Karpas-422 (cell line): ENCODE measurements around the gene MYO10. TPM values are rescaled to one million over a fixed set of nuclear protein-coding genes. Genes with fewer than 3 reads are reported as not detected.

Experiments used
- DNase-seq: peaks from one replicate; pipeline ENCODE4 v3.0.0-alpha.2; 2015
- H2AFZ ChIP-seq: fragments of 200-600 bp; sonication (generic); 2 replicates; pipeline ENCODE4 v1.6.1; 2014; ENCODE audit warnings: antibody characterized with exemption, low read length, mixed read lengths
- H3K27ac ChIP-seq: fragments of 200-600 bp; sonication (generic); 2 replicates; pipeline ENCODE4 v1.5.1; 2014; ENCODE audit warnings: mild to moderate bottlenecking, low read length, moderate library complexity
- H3K27me3 ChIP-seq: fragments of 200-600 bp; sonication (generic); 2 replicates; pipeline ENCODE4 v1.6.1; 2014; ENCODE audit warnings: low read length, mixed read lengths
- H3K36me3 ChIP-seq: fragments of 200-600 bp; sonication (generic); 2 replicates; pipeline ENCODE4 v1.6.1; 2014; ENCODE audit warnings: low read length, mixed read lengths; ENCODE audit not compliant: insufficient read depth
- H3K4me1 ChIP-seq: fragments of 200-600 bp; sonication (generic); 2 replicates; pipeline ENCODE4 v1.6.1; 2014; ENCODE audit warnings: mild to moderate bottlenecking, low read length, mixed read lengths
- H3K4me2 ChIP-seq: fragments of 200-600 bp; sonication (generic); 2 replicates; pipeline ENCODE4 v1.6.1; 2014; ENCODE audit warnings: low read length, low read depth, mild to moderate bottlenecking; ENCODE audit not compliant: poor library complexity, severe bottlenecking
- H3K4me3 ChIP-seq: fragments of 200-600 bp; sonication (generic); 2 replicates; pipeline ENCODE4 v1.5.1; 2014; ENCODE audit warnings: mild to moderate bottlenecking, antibody characterized with exemption, low read length, mixed read lengths
- H3K79me2 ChIP-seq: fragments of 200-600 bp; sonication (generic); 2 replicates; pipeline ENCODE4 v1.6.1; 2014; ENCODE audit warnings: mild to moderate bottlenecking, low read length, mixed read lengths
- H3K9ac ChIP-seq: fragments of 200-600 bp; sonication (generic); 2 replicates; pipeline ENCODE4 v1.6.0; 2014; ENCODE audit warnings: low read length
- H3K9me2 ChIP-seq: fragments of 200-600 bp; sonication (generic), shearing (Covaris generic); replicated peaks from 2 replicates; pipeline ENCODE4 v1.6.0; 2014; ENCODE audit warnings: mild to moderate bottlenecking, low read length, moderate library complexity; ENCODE audit not compliant: insufficient read depth
- H3K9me3 ChIP-seq: fragments of 300-700, 200-600 bp; sonication (generic); 2 replicates; pipeline ENCODE4 v1.6.1; 2014; ENCODE audit warnings: low read length, mixed read lengths
- H4K20me1 ChIP-seq: fragments of 200-600 bp; sonication (generic); 2 replicates; pipeline ENCODE4 v1.6.1; 2014; ENCODE audit warnings: mild to moderate bottlenecking, antibody characterized with exemption, low read length, low read depth; ENCODE audit not compliant: insufficient read depth
- total RNA-seq: library from RNA; depleted of rRNA; stranded (reverse); fragments of >200 nt; shearing (Covaris generic); gene quantifications from 2 replicates; pipeline ENCODE4 v1.2.3, GENCODE V29; 2014; ENCODE audit warnings: low replicate concordance

The MYO10 gene
- total RNA-seq, 1 experiment from 2014 or later, result not detected

DNA sequence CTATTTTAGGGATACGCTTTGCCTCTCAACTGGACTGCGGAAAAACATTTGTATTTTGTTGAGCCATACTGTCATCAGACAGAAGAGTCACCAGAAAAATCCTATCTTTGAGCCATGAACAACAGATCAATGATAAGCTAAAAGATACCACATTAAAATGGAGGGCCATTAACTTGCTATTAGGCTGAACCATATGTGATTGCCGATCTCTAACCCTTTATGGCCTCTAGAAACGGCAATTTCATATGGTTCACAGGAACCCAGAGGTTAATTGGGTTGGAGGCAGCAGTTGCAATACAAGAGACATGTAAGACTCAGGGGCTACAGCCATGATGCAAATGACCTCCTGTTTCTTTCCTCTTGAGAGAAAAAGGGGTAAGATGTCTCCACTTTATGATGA, 69.8 kb downstream of the MYO10 start:
- no peak for DNase-seq
- Histone ChIP-seq H2AFZ (no peak overlapping the region), H4K20me1 (no peaks in the 10 kb centered on the region), H3K79me2 (no peaks in the 10 kb centered on the region), H3K27ac (no peak overlapping the region), H3K27me3 (no peaks in the 10 kb centered on the region), H3K36me3 (no peaks in the 10 kb centered on the region), H3K4me3 (no peak overlapping the region), H3K9me2 (no peaks in the 10 kb centered on the region), H3K4me2 (no peak overlapping the region), H3K4me1 (no peaks in the 10 kb centered on the region), H3K9ac (no peak overlapping the region), H3K9me3 (no peaks in the 10 kb centered on the region)

GRCh38 chr5:16865151-16865550, 70.9 kb downstream of the MYO10 start:
- no peak overlapping the region for H2AFZ ChIP-seq
- H3K4me2 ChIP-seq, result no peak overlapping the region
- H3K27me3 ChIP-seq, result no peaks in the 10 kb centered on the region
- H3K4me1 ChIP-seq, result no peaks in the 10 kb centered on the region
- no peak for DNase-seq
- no peak overlapping the region for H3K27ac ChIP-seq
- no peaks in the 10 kb centered on the region for H3K79me2 ChIP-seq
- no peak overlapping the region for H3K4me3 ChIP-seq
- H3K9me3 ChIP-seq, result no peaks in the 10 kb centered on the region
- no peaks in the 10 kb centered on the region for H4K20me1 ChIP-seq
- no peaks in the 10 kb centered on the region for H3K36me3 ChIP-seq
- no peaks in the 10 kb centered on the region for H3K9me2 ChIP-seq
- no peak overlapping the region for H3K9ac ChIP-seq

- Histone ChIP-seq H3K36me3 (no peaks in the 10 kb centered on the region), H4K20me1 (no peaks in the 10 kb centered on the region), H2AFZ (no peak overlapping the region), H3K79me2 (no peaks in the 10 kb centered on the region), H3K9me3 (no peaks in the 10 kb centered on the region), H3K4me3 (no peak overlapping the region), H3K9me2 (no peaks in the 10 kb centered on the region), H3K27me3 (no peaks in the 10 kb centered on the region), H3K27ac (no peak overlapping the region), H3K4me1 (no peaks in the 10 kb centered on the region), H3K4me2 (no peak overlapping the region), H3K9ac (no peak overlapping the region)
- no peak for DNase-seq
Measured at GRCh38 chr5:16864631-16865131, 71.4 kb downstream of the MYO10 start.

- Histone ChIP-seq H3K79me2 (no peaks in the 10 kb centered on the region), H3K9me3 (no peaks in the 10 kb centered on the region), H3K9ac (no peak overlapping the region), H3K27me3 (no peaks in the 10 kb centered on the region), H3K36me3 (no peaks in the 10 kb centered on the region), H3K4me2 (no peak overlapping the region), H3K27ac (no peak overlapping the region), H4K20me1 (no peaks in the 10 kb centered on the region), H2AFZ (no peak overlapping the region), H3K4me3 (no peak overlapping the region), H3K4me1 (no peaks in the 10 kb centered on the region), H3K9me2 (no peaks in the 10 kb centered on the region)
- no peak for DNase-seq
Measured at GRCh38 chr5:16863469-16863946, 72.6 kb downstream of the MYO10 start.

GRCh38 chr5:16862777-16863176, 73.3 kb downstream of the MYO10 start:
- Histone ChIP-seq H3K79me2 (no peaks in the 10 kb centered on the region), H3K9ac (no peak overlapping the region), H3K9me3 (no peaks in the 10 kb centered on the region), H4K20me1 (no peaks in the 10 kb centered on the region), H3K36me3 (no peaks in the 10 kb centered on the region), H3K4me3 (no peak overlapping the region), H3K4me1 (no peaks in the 10 kb centered on the region), H3K4me2 (no peak overlapping the region), H3K27ac (no peak overlapping the region), H3K9me2 (no peaks in the 10 kb centered on the region), H2AFZ (no peak overlapping the region), H3K27me3 (no peaks in the 10 kb centered on the region)
- DNase-seq, result no peak

DNA sequence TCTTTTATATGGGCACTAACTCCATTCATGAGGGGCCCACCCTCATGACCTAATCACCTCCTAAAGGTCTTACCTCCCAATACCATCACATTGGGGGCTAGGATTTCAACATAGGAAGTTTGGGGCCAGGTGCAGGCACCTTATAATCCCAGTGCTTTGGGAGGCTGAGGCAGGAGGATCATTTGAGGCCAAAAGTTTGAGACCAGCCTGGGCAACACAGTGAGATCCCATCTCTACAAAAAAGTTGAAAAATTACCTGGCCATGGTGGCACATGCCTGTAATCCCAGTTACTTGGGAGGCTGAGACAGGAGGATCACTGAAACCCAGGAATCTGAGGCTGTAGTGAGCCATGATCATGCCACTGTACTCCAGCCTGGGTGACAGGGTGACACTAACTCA, 76.7 kb downstream of the MYO10 start:
- Histone ChIP-seq H3K9ac (no peak overlapping the region), H3K4me1 (no peaks in the 10 kb centered on the region), H3K27ac (no peak overlapping the region), H3K9me3 (no peaks in the 10 kb centered on the region), H3K4me3 (no peak overlapping the region), H4K20me1 (no peaks in the 10 kb centered on the region), H3K4me2 (no peak overlapping the region), H3K79me2 (no peaks in the 10 kb centered on the region), H3K27me3 (no peaks in the 10 kb centered on the region), H2AFZ (no peak overlapping the region), H3K9me2 (no peaks in the 10 kb centered on the region), H3K36me3 (no peaks in the 10 kb centered on the region)
- DNase-seq, result no peak

- Histone ChIP-seq H4K20me1 (no peaks in the 10 kb centered on the region), H3K4me2 (no peak overlapping the region), H3K27me3 (no peaks in the 10 kb centered on the region), H3K4me3 (no peak overlapping the region), H3K27ac (no peak overlapping the region), H3K36me3 (no peaks in the 10 kb centered on the region), H3K9me3 (no peaks in the 10 kb centered on the region), H2AFZ (no peak overlapping the region), H3K4me1 (no peaks in the 10 kb centered on the region), H3K79me2 (no peaks in the 10 kb centered on the region), H3K9ac (no peak overlapping the region), H3K9me2 (no peaks in the 10 kb centered on the region)
- no peak for DNase-seq
Measured at GRCh38 chr5:16858151-16858550, 77.9 kb downstream of the MYO10 start.

GRCh38 chr5:16857635-16858034, 78.5 kb downstream of the MYO10 start:
- Histone ChIP-seq H3K4me2 (no peak overlapping the region), H3K79me2 (no peaks in the 10 kb centered on the region), H3K4me1 (no peaks in the 10 kb centered on the region), H3K9ac (no peak overlapping the region), H3K9me3 (no peaks in the 10 kb centered on the region), H4K20me1 (no peaks in the 10 kb centered on the region), H3K4me3 (no peak overlapping the region), H3K9me2 (no peaks in the 10 kb centered on the region), H3K27ac (no peak overlapping the region), H3K36me3 (no peaks in the 10 kb centered on the region), H2AFZ (no peak overlapping the region), H3K27me3 (no peaks in the 10 kb centered on the region)
- DNase-seq, result no peak

- Histone ChIP-seq H3K36me3 (no peaks in the 10 kb centered on the region), H3K4me2 (no peak overlapping the region), H2AFZ (no peak overlapping the region), H3K27me3 (no peaks in the 10 kb centered on the region), H3K9me2 (no peaks in the 10 kb centered on the region), H3K27ac (no peak overlapping the region), H4K20me1 (no peaks in the 10 kb centered on the region), H3K4me1 (no peaks in the 10 kb centered on the region), H3K79me2 (no peaks in the 10 kb centered on the region), H3K4me3 (no peak overlapping the region), H3K9ac (no peak overlapping the region), H3K9me3 (no peaks in the 10 kb centered on the region)
- DNase-seq, result no peak
Measured at GRCh38 chr5:16856531-16856930, 79.6 kb downstream of the MYO10 start.
